ENCODE results near the gene RAB8B. TPM values are rescaled to one million over a fixed set of nuclear protein-coding genes. Genes with fewer than 3 reads are reported as not detected.

Gene RAB8B
- total and polyA plus RNA-seq, 9 of the 15 experiments (the other 6 are each of a cell fraction or from before 2014, with no cell fraction given) = 7.8 to 32.1 (median 24.2) TPM

DNA sequence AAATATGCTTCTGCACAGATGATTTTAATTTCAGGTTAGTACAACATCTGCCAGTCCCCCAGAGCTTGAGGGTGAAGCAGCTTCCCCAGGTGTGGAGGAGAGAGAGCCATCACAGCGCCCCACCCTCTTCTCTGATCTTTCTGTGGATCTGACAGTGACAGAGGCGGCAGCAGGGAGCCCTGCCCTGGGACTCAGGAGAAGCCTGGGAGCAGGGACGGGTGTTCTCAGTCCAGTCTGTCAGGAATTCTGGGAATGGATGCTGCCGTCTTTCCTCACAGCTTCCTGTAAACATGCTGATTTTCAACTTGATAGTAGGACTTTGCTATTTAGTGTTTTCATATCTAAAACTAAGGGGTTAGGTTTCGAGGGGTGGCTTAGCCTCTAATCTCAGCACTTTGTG lies 11.4 kb upstream of the RAB8B start (continued):
- TF ChIP-seq NELFE (IDR thresholded peaks at IDR 0.05; ENCODE audit: insufficient read depth, insufficient read length) = no peak
- no peak for TF ChIP-seq NUFIP1 (IDR thresholded peaks at IDR 0.05; ENCODE audit: partially characterized antibody)
- no peak for TF ChIP-seq MEF2D (tag; conservative IDR thresholded peaks at IDR 0.05; ENCODE audit: low read depth)

DNA sequence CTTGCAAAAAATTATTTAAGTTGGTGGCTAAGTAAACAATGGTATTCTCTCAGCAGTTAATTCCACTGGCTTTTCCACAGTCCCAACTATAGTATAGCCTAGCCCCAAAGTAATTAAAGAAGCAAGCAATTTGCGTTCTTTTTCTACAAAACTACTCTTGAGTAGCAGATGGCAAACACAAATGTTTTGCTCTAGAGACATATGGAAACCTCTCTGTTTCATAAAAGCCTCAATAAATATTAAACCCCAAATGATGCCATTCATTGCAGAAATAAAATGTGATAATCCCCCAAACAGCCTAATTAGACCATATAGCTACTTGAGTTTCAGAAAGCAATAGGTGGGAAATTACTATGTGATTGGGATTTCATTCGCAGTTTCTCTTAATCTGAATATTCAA lies 8.7 kb upstream of the RAB8B start:
- TF ChIP-seq, protein P1, sequence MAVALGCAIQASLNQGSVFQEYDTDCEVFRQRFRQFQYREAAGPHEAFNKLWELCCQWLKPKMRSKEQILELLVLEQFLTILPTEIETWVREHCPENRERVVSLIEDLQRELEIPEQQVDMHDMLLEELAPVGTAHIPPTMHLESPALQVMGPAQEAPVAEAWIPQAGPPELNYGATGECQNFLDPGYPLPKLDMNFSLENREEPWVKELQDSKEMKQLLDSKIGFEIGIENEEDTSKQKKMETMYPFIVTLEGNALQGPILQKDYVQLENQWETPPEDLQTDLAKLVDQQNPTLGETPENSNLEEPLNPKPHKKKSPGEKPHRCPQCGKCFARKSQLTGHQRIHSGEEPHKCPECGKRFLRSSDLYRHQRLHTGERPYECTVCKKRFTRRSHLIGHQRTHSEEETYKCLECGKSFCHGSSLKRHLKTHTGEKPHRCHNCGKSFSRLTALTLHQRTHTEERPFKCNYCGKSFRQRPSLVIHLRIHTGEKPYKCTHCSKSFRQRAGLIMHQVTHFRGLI (CRISPR knock-in tag; IDR thresholded peaks at IDR 0.05) = no peak
- no peak for TF ChIP-seq BCL6 (CRISPR knock-in tag; IDR thresholded peaks at IDR 0.05)
- TF ChIP-seq, protein P2, sequence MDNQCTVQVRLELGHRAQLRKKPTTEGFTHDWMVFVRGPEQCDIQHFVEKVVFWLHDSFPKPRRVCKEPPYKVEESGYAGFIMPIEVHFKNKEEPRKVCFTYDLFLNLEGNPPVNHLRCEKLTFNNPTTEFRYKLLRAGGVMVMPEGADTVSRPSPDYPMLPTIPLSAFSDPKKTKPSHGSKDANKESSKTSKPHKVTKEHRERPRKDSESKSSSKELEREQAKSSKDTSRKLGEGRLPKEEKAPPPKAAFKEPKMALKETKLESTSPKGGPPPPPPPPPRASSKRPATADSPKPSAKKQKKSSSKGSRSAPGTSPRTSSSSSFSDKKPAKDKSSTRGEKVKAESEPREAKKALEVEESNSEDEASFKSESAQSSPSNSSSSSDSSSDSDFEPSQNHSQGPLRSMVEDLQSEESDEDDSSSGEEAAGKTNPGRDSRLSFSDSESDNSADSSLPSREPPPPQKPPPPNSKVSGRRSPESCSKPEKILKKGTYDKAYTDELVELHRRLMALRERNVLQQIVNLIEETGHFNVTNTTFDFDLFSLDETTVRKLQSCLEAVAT (IDR thresholded peaks at IDR 0.05) = no peak
- TF ChIP-seq MTF1 (CRISPR knock-in tag; IDR thresholded peaks at IDR 0.05; ENCODE audit: borderline replicate concordance) = no peak
- TF ChIP-seq NCOA6 (IDR thresholded peaks at IDR 0.05) = no peak
- TF ChIP-seq, protein P3, sequence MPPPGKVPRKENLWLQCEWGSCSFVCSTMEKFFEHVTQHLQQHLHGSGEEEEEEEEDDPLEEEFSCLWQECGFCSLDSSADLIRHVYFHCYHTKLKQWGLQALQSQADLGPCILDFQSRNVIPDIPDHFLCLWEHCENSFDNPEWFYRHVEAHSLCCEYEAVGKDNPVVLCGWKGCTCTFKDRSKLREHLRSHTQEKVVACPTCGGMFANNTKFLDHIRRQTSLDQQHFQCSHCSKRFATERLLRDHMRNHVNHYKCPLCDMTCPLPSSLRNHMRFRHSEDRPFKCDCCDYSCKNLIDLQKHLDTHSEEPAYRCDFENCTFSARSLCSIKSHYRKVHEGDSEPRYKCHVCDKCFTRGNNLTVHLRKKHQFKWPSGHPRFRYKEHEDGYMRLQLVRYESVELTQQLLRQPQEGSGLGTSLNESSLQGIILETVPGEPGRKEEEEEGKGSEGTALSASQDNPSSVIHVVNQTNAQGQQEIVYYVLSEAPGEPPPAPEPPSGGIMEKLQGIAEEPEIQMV (tag; conservative IDR thresholded peaks at IDR 0.05; ENCODE audit: low read depth) = no peak
- TF ChIP-seq, protein P4, sequence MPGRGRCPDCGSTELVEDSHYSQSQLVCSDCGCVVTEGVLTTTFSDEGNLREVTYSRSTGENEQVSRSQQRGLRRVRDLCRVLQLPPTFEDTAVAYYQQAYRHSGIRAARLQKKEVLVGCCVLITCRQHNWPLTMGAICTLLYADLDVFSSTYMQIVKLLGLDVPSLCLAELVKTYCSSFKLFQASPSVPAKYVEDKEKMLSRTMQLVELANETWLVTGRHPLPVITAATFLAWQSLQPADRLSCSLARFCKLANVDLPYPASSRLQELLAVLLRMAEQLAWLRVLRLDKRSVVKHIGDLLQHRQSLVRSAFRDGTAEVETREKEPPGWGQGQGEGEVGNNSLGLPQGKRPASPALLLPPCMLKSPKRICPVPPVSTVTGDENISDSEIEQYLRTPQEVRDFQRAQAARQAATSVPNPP (IDR thresholded peaks at IDR 0.05; ENCODE audit: borderline replicate concordance, insufficient read depth, insufficient read length) = no peak
- no peak for TF ChIP-seq JUN (IDR thresholded peaks at IDR 0.05; ENCODE audit: borderline replicate concordance, low read depth, low read length)
- TF ChIP-seq JUN (CRISPR knock-in tag; IDR thresholded peaks at IDR 0.05; ENCODE audit: borderline replicate concordance) = no peak
- TF ChIP-seq PML (IDR thresholded peaks at IDR 0.05; ENCODE audit: low read length) = no peak
- no peak for TF ChIP-seq FUS (optimal IDR thresholded peaks at IDR 0.05; ENCODE audit: low read depth, low read length)
- TF ChIP-seq, protein P5, sequence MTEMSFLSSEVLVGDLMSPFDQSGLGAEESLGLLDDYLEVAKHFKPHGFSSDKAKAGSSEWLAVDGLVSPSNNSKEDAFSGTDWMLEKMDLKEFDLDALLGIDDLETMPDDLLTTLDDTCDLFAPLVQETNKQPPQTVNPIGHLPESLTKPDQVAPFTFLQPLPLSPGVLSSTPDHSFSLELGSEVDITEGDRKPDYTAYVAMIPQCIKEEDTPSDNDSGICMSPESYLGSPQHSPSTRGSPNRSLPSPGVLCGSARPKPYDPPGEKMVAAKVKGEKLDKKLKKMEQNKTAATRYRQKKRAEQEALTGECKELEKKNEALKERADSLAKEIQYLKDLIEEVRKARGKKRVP (CRISPR knock-in tag; IDR thresholded peaks at IDR 0.05) = no peak
- Histone ChIP-seq H3K4me2 (ENCODE audit: insufficient read depth, low read length) (no peak overlapping the region), H2AFZ (ENCODE audit: low read depth, low read length) (no peak overlapping the region), H3K79me2 (ENCODE audit: control insufficient read depth, insufficient read depth, low read length) (no peaks in the 10 kb centered on the region), H3K9me3 (replicated peaks; ENCODE audit: control insufficient read depth, insufficient read depth, low read depth, low read length) (no peaks in the 10 kb centered on the region), H3K4me3 (no peak overlapping the region), H3K4me1 (replicated peaks in 1 of 2; ENCODE audit: control insufficient read depth in 2 of 2, insufficient read depth in 2 of 2, low read length in 2 of 2) (peaks cover 8 to 10% of the 10 kb centered on the region in 2 experiments; a peak in 4 of 5 replicates), H3K27ac (ENCODE audit: extremely low read depth, low read depth, low read length) (no peak overlapping the region), H3K27me3 (ENCODE audit: control insufficient read depth in 2 of 2, insufficient read depth in 2 of 2, low read length in 2 of 2) (no peaks in the 10 kb centered on the region), H4K20me1 (replicated peaks; ENCODE audit: control insufficient read depth, insufficient read depth, low read length) (no peaks in the 10 kb centered on the region), H3K9me1 (ENCODE audit: control insufficient read depth, insufficient read depth, low read length) (no peaks in the 10 kb centered on the region), H3K36me3 (ENCODE audit: control insufficient read depth, insufficient read depth, low read length) (no peaks in the 10 kb centered on the region), H3K9ac (ENCODE audit: insufficient read depth in 1 of 2, low read depth in 2 of 2, low read length in 2 of 2) (no peak overlapping the region)
- no TSS peak for BruUV-seq (replicated peaks)
- no peak for DNase-seq (ENCODE audit: extremely low read depth in 1 of 4, low spot score in 3 of 4)
- intact Hi-C loops (cut with micrococcal nuclease) = no loop called here
- 83% methylated on average over 2 of the region's 2 CpGs for WGBS (ENCODE audit: insufficient coverage, low coverage, missing lambda C conversion rate)
- ChIA-PET POLR2A (interaction anchor here (0.5 to 1.2 kb wide), 2 partner anchors 23 to 194 kb away, joined by 3 to 5 read pairs; partner anchors contain the start of gene RPS27L), CTCF (ENCODE audit: low intra/inter-chr PET ratio) (no interaction called here)
- ATAC-seq = no peak
- FAIRE-seq = no peak
- in situ Hi-C loops (cut with MboI) = no loop called here
